SH-SY5Y (cell line): ENCODE measurements around the gene PIKFYVE.
A peak's percentile ranks its signal among the peaks of the same experiment; 100 is the strongest.

Experiments
- GATA2 ChIP-seq: IDR thresholded peaks from 2 replicates; pipeline ENCODE4 v1.6.1; 2011; ENCODE audit warnings: mild to moderate bottlenecking, low read depth, low read length
- GATA3 ChIP-seq: IDR thresholded peaks from 2 replicates; pipeline ENCODE4 v1.6.1; 2011; ENCODE audit warnings: low read depth, mild to moderate bottlenecking, low read length, moderate library complexity

The PIKFYVE gene

GRCh38 chr2:208315081-208315788 is 49.2 kb downstream of the PIKFYVE start:
- TF ChIP-seq GATA2 (no peak), GATA3 (no peak)

GRCh38 chr2:208318127-208318526 is 52.1 kb downstream of the PIKFYVE start:
- peak; percentile 14; the same call in 1 of the 2 replicates for TF ChIP-seq GATA2
- no peak for TF ChIP-seq GATA3

GRCh38 chr2:208319391-208319790 is 53.3 kb downstream of the PIKFYVE start:
- no peak for TF ChIP-seq GATA3
- TF ChIP-seq GATA2 = no peak

GRCh38 chr2:208320686-208321085 is 54.6 kb downstream of the PIKFYVE start:
- TF ChIP-seq GATA2 (no peak), GATA3 (no peak)

- TF ChIP-seq GATA2 (no peak), GATA3 (no peak)
Observed at GRCh38 chr2:208326016-208326415, 60.0 kb downstream of the PIKFYVE start.

DNA sequence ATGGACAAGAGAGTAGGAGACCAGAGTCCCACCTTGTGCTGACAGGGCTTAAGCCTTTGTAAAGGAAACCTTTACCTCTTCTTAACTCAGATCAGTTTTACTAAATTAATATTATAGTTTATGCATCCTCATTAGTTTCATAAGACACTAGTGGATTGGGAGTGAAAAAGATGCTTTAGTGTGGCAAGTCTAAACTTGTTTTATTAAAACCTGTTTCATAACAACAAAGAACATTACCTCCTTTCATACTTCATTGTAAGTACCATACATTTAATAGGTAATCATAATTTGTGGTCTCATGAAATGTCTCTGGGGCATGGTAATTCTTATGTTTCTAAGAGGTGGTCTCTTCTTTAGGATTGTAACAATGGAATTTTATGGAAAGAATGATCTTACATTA is 63.4 kb downstream of the PIKFYVE start:
- TF ChIP-seq GATA2 = no peak
- no peak for TF ChIP-seq GATA3

- no peak for TF ChIP-seq GATA3
- no peak for TF ChIP-seq GATA2
Observed at GRCh38 chr2:208334230-208334629, 68.2 kb downstream of the PIKFYVE start.

GRCh38 chr2:208346756-208347155 is 80.7 kb downstream of the PIKFYVE start:
- TF ChIP-seq GATA3 (no peak), GATA2 (no peak)

DNA sequence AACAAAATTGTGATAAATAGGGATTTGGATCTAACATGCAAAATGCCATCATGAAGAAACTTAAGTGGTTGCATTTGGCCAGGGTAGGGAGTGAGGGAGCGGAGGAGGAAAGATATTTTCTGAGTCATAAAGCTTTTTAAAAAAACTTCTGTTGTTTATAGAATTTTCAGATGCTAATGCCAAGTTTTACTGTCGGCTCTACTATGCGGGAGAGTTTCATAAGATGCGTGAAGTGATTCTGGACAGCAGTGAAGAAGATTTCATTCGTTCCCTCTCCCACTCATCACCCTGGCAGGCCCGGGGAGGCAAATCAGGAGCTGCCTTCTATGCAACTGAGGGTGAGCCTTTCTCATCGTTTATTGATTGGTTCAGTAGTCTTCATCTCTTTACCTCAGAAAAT is 84.6 kb downstream of the PIKFYVE start:
- no peak for TF ChIP-seq GATA2
- TF ChIP-seq GATA3 = no peak

DNA sequence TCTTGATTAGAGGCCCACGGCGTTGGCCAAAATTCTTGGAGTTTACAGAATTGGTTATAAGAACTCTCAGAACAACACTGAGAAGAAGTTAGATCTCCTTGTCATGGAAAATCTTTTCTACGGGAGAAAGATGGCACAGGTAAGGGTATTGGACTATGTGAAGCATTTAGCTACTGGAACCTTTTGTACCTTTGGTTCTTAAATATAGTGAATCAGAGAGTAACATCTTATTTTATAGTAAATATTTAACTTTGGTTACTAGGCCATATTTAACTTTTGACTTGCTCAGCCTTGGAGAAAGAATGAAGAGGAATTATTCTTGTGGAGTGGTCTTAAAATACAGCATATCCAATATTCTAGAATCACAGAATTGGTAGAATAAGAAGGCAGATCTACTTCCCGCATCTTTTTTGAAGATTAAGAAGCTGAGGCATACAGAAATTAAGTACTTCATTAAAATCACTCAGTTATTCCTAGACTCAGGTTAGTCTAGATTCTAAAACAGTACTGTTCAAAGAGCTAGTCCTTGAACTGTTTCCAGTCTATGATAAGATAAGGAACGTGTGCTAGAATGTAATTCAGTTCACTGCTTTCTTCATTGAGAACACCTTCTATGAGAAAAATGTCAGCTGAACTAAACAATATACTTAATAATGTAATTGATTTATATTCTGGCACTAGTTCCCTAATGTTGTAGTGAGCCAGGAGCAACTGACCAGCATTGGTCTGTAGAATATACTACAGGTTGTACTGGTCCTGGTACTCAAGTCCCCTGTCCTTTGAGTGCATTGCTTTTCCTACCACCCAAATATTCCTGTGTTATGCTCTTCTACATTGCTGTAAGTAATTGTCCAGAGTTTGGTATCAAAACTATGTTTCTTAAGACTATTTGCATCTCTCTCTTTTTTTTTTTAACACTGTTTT is 86.9 kb downstream of the PIKFYVE start:
- TF ChIP-seq GATA3 = no peak
- no peak for TF ChIP-seq GATA2

GRCh38 chr2:208354964-208355381 is 88.9 kb downstream of the PIKFYVE start:
- TF ChIP-seq GATA2 (no peak), GATA3 (no peak)

- TF ChIP-seq GATA3 (no peak), GATA2 (no peak)
Observed at GRCh38 chr2:208356846-208357574, 91.0 kb downstream of the PIKFYVE start.

- TF ChIP-seq GATA2 = no peak
- TF ChIP-seq GATA3 = no peak
Observed at GRCh38 chr2:208358758-208359631, 92.9 kb downstream of the PIKFYVE start.

GRCh38 chr2:208359632-208359986 is 93.6 kb downstream of the PIKFYVE start:
- TF ChIP-seq GATA2 (no peak), GATA3 (no peak)
